Ecto neural progenitor cell (in vitro differentiated cells): ENCODE results near the gene PPP2R3C.
"Not testable (repeated sequence)": the region's sequence is repeated elsewhere in the genome, so short reads cannot be mapped to it uniquely, and the experiment has no call there.

Experiments used
- DNase-seq: peaks from one replicate; pipeline ENCODE4 v3.0.0-alpha.2; 2018; ENCODE audit warnings: low spot score

PPP2R3C gene

GRCh38 chr14:35051796-35052195 is 70.0 kb downstream of the PPP2R3C start:
- DNase-seq, result no peak

GRCh38 chr14:35050652-35051051 is 71.1 kb downstream of the PPP2R3C start:
- no peak for DNase-seq

DNA sequence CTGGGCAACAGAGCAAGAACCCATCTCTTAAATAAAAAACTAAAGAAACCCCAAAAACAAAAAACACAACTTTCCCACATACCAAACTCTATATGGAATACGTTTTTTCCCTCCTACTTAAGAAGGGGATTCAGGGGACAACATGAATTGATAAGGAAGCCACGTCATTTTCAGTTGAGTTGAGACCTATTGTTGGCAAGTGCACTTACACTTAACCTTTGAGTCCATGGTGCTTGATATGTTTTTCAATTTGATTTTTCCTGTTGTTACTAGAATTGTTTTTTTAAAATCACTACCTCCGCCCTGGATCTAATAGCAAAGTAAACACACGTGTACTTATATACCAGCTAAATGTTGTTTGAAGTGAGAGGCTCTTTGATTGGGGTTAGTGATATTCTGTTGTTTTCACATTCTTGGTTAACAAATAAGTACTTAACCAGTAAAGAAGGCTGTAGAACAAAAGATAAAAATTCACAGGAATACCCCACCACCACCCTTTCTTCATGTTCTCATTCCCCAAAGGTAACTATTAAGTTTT is 73.7 kb downstream of the PPP2R3C start:
- no peak for DNase-seq

GRCh38 chr14:35046751-35047536 is 74.8 kb downstream of the PPP2R3C start:
- no peak for DNase-seq

DNA sequence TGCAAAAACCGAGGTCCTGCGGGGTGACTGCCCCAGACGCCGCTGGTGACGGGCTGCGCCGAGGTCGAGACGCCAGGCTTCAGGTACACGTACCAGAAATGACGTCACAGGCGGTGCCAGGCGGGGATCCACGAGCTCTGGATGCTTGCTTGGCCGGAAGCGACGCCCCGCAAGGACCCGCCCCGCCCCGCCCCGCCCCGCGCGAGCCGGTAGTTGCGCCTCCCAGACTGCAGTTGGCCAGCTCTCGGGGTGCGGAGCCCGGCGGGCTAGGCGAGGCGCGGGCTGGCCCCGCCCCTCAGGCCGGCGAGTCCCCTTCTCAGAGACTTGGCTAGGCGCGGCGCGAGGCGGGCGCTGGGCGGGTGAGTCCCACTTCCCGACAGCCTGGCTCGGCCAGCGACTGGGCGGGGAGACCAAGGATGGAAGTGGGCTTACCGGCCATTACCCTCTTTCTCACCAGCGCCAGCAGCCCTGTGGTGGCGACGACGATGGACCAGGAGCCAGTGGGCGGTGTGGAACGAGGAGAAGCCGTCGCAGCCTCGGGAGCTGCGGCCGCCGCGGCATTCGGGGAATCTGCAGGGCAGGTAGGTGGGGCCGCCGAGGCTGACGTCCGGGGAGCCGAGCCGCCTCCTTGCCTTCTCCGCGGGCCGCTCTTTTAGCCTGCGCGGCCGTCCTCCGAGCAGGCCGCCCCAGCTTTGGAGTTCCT is 75.6 kb downstream of the PPP2R3C start, which contains the start of gene FAM177A1:
FAM177A1 (plus strand) TSS at position 225 of the 703 bp plus-strand sequence; CDS start at position 417, 192 bp downstream.
- peak; percentile 98 for DNase-seq

GRCh38 chr14:35045798-35046047 is 76.1 kb downstream of the PPP2R3C start:
- DNase-seq, result no peak

DNA sequence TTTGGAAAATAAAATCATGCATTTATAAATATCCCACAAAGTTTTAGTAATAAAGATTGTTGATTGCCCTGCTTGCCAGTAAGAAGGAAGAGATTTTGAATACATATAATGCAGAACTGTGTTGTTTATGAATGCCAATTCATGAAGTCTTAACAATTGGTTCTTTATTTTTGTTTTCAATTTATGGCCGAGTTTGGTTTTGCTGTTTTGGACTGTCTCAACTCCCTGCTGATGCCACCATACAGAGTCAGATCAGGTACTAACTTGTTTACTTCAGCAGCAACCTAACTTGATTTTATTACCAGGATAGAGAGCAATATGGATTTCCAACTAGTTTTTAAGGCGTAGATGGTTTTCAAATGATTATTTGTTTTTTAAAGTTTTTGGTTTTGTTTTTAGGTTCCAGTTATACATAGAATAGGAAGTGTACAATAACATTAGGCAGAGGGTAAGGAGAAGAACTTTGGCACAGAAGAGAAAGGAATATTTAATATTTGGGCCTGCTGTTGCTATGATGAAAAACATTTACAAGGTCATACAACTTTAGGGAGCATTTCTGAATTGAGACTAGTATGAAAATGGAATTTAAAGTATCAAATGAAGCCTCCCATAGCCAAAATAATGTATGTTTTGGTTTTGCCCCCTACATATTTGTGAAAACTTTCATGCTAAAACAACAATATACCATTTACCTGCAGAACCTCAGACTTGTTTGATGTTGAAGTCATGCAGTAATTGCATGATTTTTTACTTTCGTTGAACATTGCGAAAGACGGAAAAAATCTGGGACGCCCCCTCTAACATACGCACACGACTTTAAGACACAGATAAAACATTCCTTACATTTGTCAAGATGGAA is 76.6 kb downstream of the PPP2R3C start:
- DNase-seq, result no peak

GRCh38 chr14:35043046-35043445 is 78.7 kb downstream of the PPP2R3C start:
- no peak for DNase-seq

GRCh38 chr14:35042632-35043031 is 79.2 kb downstream of the PPP2R3C start:
- no peak for DNase-seq

DNA sequence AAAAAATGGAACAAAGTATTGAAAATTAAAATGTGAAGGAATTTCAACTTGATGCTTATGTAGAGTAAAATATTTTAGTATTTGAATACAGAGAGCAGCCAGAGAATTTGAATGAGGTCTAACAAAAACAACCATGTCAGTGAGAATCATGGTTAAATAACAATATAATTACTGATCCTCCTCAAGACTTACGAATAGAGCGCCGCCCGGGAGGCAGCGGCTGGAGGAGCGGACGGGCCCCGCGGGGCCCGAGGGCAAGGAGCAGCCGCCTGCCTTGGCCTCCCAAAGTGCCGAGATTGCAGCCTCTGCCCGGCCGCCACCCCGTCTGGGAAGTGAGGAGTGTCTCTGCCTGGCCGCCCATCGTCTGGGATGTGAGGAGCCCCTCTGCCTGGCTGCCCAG is 83.5 kb downstream of the PPP2R3C start:
- not testable (repeated sequence) for DNase-seq
